ENCODE results near the gene TPM2.

GRCh38 chr9:35667939-35668338 is 21.8 kb downstream of the TPM2 start:
- no peak for TF ChIP-seq CTCF (IDR thresholded peaks at IDR 0.05)
- no peak for TF ChIP-seq POLR2A (IDR thresholded peaks at IDR 0.05)
